Lung (tissue), 12 donors: ENCODE data around the gene ATRX. TPM values are rescaled to one million over a fixed set of nuclear protein-coding genes. Genes with fewer than 3 reads are reported as not detected.
"Not testable (repeated sequence)": the region's sequence is repeated elsewhere in the genome, so short reads cannot be mapped to it uniquely, and the experiment has no call there.

Experiments
- ATAC-seq: fragments of 200-7000 bp; cut with Tn5 transposase; one replicate; pipeline ENCODE4 v1.9.1; 2020; ENCODE audit warnings: moderate number of reproducible peaks; ENCODE audit not compliant: insufficient read depth, low FRiP score
- DNase-seq, 3 donors: peaks; one replicate each; pipeline ENCODE4 v3.0.0-alpha.2; 2013 to 2017
- H3K27ac ChIP-seq, 2 donors: one replicate each; pipeline ENCODE4 v1.5.1; 2013; ENCODE audit warnings: mild to moderate bottlenecking in 2 of 2, moderate library complexity in 2 of 2, control low read depth in 1 of 2, inconsistent platforms in 1 of 2, low read depth in 1 of 2, low read length in 1 of 2
- H3K27me3 ChIP-seq, 3 donors: one replicate each; pipeline ENCODE4 v1.5.1; 2013; ENCODE audit warnings: low read length in 2 of 3; ENCODE audit not compliant: control insufficient read depth in 3 of 3, insufficient read depth in 3 of 3
- H3K36me3 ChIP-seq, 4 donors: one replicate each; pipeline ENCODE4 v1.5.1; 2013; ENCODE audit warnings: low read length in 4 of 4, mild to moderate bottlenecking in 1 of 4, moderate library complexity in 1 of 4; ENCODE audit not compliant: control insufficient read depth in 4 of 4, insufficient read depth in 4 of 4
- H3K4me1 ChIP-seq, 5 donors: one replicate each; pipeline ENCODE4 v1.5.1; 2013; ENCODE audit warnings: low read length in 5 of 5, mild to moderate bottlenecking in 2 of 5, moderate library complexity in 1 of 5; ENCODE audit not compliant: control insufficient read depth in 5 of 5, insufficient read depth in 5 of 5
- H3K4me3 ChIP-seq: one replicate; pipeline ENCODE4 v1.5.1; 2013; ENCODE audit warnings: mild to moderate bottlenecking, control low read depth, moderate library complexity
- H3K9ac ChIP-seq, 2 donors: one replicate each; pipeline ENCODE4 v1.5.1; 2013; ENCODE audit warnings: low read length in 2 of 2, control low read depth in 1 of 2; ENCODE audit not compliant: insufficient read depth in 1 of 2
- H3K9me3 ChIP-seq, 4 donors: one replicate each; pipeline ENCODE4 v1.5.1; 2013; ENCODE audit warnings: low read length in 3 of 4, mild to moderate bottlenecking in 1 of 4, moderate library complexity in 1 of 4; ENCODE audit not compliant: control insufficient read depth in 4 of 4, insufficient read depth in 3 of 4
- CTCF ChIP-seq: IDR thresholded peaks from 2 replicates; pipeline ENCODE4 v1.5.1; 2012; ENCODE audit warnings: mild to moderate bottlenecking; ENCODE audit errors: control extremely low read depth, extremely low read depth
- WGBS, 2 donors: extraction: QIAGEN DNeasy Blood & Tissue Kit; methylation state at CpG; one replicate each; pipeline ENCODE4 v1.1.7; 2013; 5-methylcytosine and 5-hydroxymethylcytosine counted together
- polyA plus RNA-seq, 2 donors: library from polyadenylated mRNA; stranded (reverse); fragments of 200-250 nt; gene quantifications; one replicate each; pipeline ENCODE4 v1.2.1, GENCODE V29; 2013
- total RNA-seq, 2 donors: library from RNA; depleted of rRNA in 1 of 2; stranded (reverse); fragments of >200 nt in 1 of 2; gene quantifications; one replicate each; pipeline ENCODE4 v1.2.1, GENCODE V29; 2014 to 2021
- donor health status: control.
- donor health status: control.
- donor health status: Bipolar disorder and iron deficiency.
- donor health status: healthy.
- donor health status: DM: yes; HTN: yes; CAD: no.

ATRX gene
- total and polyA plus RNA-seq, 4 donors = 10.6 to 208 (median 36.9) TPM

- Histone ChIP-seq H3K4me1 (peaks cover 0 to 2% (median 0%) of the 10 kb centered on the region in 5 donors), H3K27ac (no peak overlapping the region), H3K9ac (no peak overlapping the region), H3K27me3 (no peaks in the 10 kb centered on the region), H3K4me3 (no peak overlapping the region), H3K36me3 (no peaks in the 10 kb centered on the region), H3K9me3 (no peaks in the 10 kb centered on the region)
- 66 to 78% methylated on average over 7 of the region's 7 CpGs for WGBS, 2 donors
- no peak for TF ChIP-seq CTCF
- no peak for ATAC-seq
- no peak for DNase-seq
Observed at GRCh38 chrX:77731821-77732419, 54.1 kb downstream of the ATRX start.

- H3K9me3 ChIP-seq, ATAC-seq, H3K4me1 ChIP-seq, H3K27me3 ChIP-seq, H3K36me3 ChIP-seq, H3K27ac ChIP-seq, H3K4me3 ChIP-seq, DNase-seq, H3K9ac ChIP-seq: not testable (repeated sequence)
- WGBS, 2 donors = 92 to 96% methylated on average over 2 to 3 of the region's 3 CpGs
Observed at GRCh38 chrX:77726095-77726494, 59.9 kb downstream of the ATRX start.

- Histone ChIP-seq H3K4me3 (no peak overlapping the region), H3K27ac (no peak overlapping the region), H3K36me3 (no peaks in the 10 kb centered on the region), H3K4me1 (peaks cover 0 to 2% (median 0%) of the 10 kb centered on the region in 5 donors), H3K27me3 (no peaks in the 10 kb centered on the region), H3K9ac (no peak overlapping the region), H3K9me3 (peaks cover 0 to 4% (median 0%) of the 10 kb centered on the region in 4 donors)
- no peak for DNase-seq
- no peak for ATAC-seq
- no peak for TF ChIP-seq CTCF
- WGBS, 2 donors = 86 to 90% methylated on average over 4 of the region's 4 CpGs
Observed at GRCh38 chrX:77723681-77724080, 62.3 kb downstream of the ATRX start.

- no peak overlapping the region for H3K4me3 ChIP-seq
- no peaks in the 10 kb centered on the region for H3K27me3 ChIP-seq
- H3K27ac ChIP-seq = no peak overlapping the region
- no peak for TF ChIP-seq CTCF
- ATAC-seq (no peak), DNase-seq (no peak)
- peaks cover 0 to 2% (median 0%) of the 10 kb centered on the region in 5 donors for H3K4me1 ChIP-seq
- H3K9ac ChIP-seq = no peak overlapping the region
- peaks cover 0 to 4% (median 0%) of the 10 kb centered on the region in 4 donors for H3K36me3 ChIP-seq
- no peaks in the 10 kb centered on the region for H3K9me3 ChIP-seq
- 71 to 92% methylated on average over 4 of the region's 4 CpGs for WGBS, 2 donors
Observed at GRCh38 chrX:77719388-77719787, 66.6 kb downstream of the ATRX start.
